Activated T-cell treated with anti-CD3 and anti-CD28 coated beads for 1 hour (primary cell): Measurements from ENCODE around the gene BAK1.
A peak's percentile ranks its signal among the peaks of the same experiment; 100 is the strongest.

ENCODE experiments used
- DNase-seq: peaks from one replicate; pipeline ENCODE4 v3.0.0-alpha.2; 2020; ENCODE audit warnings: low read depth

BAK1 gene

GRCh38 chr6:33579828-33580714 lies at the start of gene BAK1:
Gene BAK1 (minus strand): TSS chr6:33580276. CDS start chr6:33577604, 2,672 bp downstream.
- peak; percentile 69 for DNase-seq

GRCh38 chr6:33628401-33628964 lies 48.4 kb upstream of the BAK1 start:
- DNase-seq = no peak

DNA sequence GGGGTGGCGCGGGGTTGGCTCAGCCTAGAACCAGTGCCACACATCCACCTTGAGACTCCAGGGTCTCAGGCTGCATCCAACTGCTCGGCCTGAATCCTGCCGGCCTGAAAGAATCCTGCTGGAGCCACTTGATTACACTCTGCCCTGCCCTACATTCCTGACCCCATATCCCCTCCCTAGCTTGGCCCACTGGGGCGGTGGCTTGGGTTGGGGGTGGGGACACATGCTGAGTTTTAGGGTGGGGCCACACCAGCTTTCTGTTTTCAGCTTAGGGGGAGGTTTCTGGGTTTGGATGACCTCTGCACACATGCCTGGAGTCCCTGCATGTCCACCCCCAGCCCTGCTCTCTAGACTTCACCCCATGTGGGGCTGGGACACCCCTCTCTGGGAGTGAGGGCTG lies 47.8 kb upstream of the BAK1 start:
- no peak for DNase-seq

GRCh38 chr6:33624856-33625255 lies 44.8 kb upstream of the BAK1 start:
- DNase-seq = no peak

GRCh38 chr6:33623895-33624381 lies 43.9 kb upstream of the BAK1 start:
- DNase-seq = no peak

DNA sequence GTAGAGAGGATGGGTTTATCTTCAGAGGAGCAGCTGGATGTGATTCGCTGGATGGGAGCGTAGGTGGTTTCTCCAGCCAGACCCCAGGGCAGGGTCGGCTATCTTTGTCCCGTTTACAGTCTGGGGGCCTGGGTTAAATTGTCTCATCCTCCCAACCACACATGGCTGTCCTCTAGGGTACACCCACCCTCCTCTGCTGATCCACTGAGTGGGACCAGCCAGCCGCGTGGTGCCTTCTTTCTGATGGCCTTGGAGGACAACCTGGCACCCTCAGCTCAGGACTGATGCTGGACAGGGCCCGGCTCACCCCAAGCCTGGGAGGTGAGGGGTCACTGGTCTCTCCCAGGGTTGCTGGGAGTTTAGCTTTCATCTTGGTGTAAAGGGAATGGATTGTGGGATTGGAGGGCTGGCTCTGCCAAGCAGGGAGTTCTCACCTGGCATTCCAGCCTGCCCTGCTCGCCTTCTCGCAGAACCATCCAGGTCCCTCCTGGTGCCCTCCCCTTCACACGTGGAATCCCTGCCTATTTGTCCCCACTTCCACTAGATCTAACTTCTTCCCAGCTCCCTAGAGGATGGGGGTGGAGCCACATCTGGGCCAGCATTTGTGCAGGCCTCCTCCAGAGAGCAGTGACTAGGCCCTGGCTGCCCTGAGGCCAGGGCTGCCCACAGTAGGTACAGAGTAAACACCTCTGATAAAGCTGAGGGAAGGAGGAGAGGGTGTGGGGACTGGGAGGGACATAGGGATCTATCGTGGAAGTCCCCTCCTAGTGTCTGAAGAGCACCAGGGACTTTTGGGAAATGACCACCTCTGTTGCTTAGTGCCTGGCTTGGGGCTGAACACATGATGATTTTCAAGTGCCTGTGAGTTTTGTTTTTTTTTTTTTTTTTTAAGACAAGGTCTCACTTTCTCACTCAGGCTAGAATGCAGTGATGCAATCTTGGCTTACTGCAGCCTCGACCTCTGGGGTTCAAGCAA lies 42.7 kb upstream of the BAK1 start:
- no peak for DNase-seq

DNA sequence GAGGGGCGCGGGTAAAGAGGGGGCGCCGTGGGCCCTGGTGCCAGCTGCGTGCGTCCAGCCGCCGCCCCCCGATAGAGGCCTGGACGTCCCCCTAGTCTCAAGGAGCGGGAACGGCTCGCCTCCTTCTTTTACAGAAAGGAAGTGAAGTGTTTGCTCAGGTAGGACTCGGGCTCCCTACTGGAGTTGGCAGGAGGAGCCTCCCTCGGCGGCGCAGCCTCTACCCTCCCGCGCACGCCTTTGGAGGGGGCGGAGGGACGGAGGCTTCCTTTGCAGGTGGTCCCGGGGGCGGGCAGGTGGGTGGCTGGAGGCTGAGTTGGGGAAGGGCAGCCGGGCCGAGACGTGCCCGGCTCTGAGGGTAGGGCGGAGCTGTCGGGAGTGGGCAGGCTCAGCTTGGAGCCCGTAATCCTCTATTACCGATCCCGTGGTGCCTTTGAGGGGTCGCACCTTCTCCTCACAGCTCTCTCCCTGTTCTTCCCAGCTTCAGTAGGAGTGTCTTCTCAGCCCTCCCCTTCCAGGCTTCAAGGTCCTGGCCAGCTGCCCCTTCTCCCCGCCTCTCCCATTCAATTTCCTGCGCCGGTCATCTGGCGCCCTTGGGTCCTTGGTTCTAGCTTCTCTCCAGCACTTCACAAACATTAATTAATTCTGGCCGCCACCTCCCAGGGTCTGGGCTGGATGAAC lies 41.8 kb upstream of the BAK1 start:
- DNase-seq = peak; percentile 21

- DNase-seq = peak; percentile 62
Observed at GRCh38 chr6:33620856-33621710, 41.0 kb upstream of the BAK1 start, which contains the start of gene ITPR3. Gene ITPR3 (plus strand): TSS chr6:33621322. CDS start chr6:33621603, 281 bp downstream.

DNA sequence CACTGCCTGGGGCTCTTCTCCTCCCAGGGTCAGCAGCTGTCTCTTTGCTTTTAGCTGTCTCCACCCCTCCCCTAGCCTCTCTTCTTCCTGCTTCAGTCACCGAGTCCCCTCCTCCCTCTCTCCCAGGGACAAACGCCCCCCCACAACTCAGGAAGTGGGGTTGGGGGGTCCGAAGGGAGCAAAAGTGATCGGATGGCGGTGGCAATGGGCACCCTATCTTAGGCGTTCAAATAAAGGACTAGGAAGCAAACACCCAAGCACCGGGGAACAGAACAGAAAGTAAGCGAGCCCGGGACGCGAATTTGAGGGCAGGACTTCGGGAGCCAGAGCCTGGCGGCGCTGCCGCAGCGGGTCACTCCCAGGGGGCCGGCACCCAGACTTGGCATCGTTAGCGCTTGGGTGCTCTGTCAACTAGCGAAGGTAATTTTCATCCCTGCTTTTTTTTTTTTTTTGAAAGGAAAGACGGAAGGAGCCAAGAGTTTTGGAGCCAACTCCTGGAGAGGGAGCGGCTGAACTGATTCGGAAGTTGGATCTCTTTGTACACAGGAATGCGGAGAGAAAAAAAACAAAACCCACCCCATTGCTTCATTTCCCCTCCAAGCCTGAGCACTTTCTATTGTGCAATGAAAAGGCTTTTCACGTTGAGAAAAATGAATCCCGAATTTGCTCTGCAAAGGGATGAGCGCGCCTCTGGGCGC lies 40.2 kb upstream of the BAK1 start:
- peak; percentile 23 for DNase-seq

DNA sequence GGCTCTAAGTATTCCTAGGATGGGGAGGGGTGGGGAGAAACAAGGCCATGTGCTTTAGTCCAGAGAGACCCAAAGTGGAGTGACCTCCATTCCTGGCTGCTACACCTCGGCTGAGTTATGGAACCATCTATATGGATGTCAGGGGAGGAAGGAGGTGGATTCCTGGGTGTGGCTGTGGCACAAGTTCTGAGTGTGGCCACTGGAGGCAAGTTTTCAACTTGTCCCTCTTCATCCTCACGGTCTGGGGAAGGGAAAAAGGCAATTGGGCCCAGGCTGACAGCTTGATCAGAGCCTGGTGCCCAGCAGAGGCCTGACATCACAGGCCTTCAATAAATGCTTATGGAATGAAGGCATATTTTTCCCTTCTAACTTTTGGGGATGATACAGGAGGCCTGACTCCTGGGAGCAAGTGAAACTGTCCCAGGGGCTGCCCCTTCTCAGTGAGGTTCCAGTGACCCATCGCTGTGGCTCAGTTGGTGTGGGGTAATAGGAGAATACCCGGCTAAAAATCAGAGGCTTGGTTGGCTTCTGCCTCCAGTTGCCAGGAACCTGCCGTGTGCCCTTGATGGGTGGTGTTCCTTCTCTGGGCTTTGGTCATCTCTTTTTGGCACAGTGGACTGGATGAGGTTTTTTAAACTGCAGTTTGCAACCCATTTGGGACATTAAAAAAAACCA lies 39.2 kb upstream of the BAK1 start:
- DNase-seq = no peak

DNA sequence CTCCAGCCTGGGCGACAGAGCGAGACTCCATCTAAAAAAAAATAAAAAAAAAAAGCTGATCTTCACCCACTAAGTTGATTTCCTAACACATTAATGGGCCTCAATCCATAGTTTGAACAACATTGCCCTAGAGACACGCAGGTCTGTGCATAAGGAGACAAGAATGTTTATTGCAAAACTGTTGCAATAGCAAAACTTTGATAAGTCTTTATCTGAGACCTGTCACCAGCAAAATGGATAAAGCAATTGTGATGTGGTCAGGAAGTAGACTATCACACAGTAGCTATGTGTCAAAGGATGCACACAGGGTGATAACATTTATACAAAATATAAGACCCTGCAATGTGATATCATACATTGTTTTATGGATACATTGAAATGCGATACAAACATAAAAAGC lies 36.8 kb upstream of the BAK1 start:
- DNase-seq = no peak

DNA sequence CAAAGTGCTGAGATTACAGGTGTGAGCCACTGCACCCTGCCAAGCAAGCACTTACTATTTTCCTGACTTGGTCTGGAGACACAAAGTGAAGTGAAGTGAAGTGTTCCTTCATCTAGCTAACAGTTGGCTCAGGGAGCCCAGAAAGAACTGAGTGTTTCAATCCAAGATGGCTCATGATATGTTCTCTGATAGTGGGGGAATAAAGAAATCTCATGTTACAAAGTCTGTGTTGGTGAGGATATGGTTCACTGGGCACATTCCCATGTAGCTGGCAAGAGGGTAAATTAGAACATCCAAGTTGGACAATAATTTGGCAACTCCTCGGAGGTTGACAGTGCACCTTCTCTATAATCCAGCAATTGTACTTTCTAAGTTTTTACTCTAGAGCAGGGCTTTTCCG lies 36.0 kb upstream of the BAK1 start:
- DNase-seq = no peak

DNA sequence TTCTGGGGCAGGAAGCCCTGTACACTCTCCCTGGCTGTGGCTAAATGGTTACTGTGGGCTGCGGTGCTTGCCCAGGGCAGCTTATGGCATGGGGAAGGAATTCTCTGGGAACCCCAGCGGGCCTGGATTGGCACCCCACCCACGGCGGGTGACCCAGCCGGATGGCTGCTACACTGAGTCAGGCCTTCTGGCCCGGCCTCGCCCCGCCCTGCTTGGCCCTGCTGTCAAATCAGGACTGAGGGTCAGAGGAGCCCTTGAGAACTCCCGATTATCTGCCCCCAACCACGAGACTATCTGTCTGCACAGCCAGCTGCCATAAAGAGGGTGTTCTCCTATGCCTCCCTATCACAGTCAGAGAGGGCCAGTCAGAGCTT lies 33.7 kb upstream of the BAK1 start:
- DNase-seq = no peak

- DNase-seq = no peak
Observed at GRCh38 chr6:33613146-33613794, 33.2 kb upstream of the BAK1 start.

DNA sequence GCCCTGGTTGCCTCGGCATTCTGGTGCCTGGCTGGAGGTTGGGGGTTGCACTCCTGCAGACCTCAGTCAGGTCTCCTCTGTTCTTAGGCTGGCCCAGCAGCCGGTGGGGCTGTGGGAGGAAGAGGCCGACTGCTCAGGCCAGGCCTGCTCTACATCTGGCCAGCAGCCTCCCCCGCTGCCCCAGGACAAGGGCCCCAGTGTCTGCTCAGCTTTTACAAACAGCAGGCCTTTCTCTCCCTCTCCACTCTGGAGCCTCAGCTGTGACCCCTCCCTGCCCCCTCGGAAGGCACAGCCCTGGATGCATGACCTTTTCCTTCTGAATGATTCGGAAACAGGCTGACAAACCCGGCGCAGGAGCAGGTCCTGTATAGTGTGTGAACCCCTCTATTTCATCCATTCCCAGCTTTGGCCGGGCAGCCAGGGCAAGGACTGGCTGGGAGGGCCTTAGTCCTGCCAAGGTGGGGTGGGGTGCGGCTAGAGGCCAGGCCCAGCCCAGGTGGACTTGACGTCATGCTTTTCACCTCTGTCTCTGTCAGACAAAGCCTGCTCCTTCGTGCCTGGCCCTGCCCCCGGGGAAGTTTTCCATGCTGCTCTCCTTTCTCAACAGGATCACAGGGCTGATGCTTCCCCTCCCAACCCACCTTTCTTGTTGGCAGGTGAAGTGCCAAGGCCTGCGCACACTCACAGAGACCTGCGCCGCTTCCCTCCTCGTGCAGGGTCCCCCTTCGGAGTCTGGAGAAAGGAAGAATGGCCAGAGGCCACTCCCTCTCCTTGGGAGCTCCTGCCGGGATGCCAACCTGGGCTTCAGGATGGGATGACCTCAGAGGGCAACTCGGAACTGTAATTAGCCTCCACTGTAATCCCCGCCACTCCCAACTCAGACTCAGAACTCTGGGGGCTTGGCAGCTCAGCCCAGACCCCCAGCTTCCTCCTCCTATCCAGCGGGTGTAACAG lies 31.0 kb upstream of the BAK1 start:
- DNase-seq = no peak

DNA sequence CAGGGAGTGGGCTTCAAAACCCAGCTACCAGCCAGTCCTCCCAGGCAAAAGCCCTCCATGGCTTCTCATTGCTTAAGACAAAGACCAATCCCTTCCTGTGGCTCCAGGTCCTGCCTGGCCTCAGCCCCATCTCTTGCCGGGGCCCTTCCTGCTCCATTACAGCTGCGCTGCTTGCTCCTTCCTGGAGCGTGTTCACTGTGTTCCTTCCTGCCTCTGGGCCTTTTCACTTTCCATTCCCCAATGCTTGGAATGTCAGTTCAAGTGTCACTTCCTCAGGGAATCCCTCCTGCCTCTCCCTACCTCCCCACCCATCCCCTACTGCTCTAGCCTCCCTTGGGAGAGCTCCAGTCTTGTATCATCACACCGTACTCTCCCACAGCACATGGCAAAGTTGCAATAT lies 30.0 kb upstream of the BAK1 start:
- no peak for DNase-seq

DNA sequence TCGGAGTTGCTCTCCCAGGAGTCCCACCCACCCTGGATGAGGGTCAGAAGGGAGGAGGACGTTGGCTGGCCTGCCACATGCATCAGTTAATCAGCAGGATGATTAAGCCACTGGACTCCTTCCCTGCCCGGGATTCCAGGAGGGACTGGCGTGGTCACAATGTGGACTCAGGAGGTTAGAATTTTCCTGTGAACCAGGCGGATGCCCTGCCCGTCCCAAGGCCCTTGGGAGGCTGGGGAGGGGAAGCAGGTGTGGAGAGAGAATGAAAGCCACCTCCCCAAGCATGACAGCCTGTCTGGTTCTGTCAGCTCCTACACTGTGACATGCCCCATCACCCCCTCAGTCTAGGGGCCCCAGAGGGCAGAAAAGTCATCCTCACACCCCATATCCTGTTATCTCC lies 29.5 kb upstream of the BAK1 start:
- DNase-seq = no peak

DNA sequence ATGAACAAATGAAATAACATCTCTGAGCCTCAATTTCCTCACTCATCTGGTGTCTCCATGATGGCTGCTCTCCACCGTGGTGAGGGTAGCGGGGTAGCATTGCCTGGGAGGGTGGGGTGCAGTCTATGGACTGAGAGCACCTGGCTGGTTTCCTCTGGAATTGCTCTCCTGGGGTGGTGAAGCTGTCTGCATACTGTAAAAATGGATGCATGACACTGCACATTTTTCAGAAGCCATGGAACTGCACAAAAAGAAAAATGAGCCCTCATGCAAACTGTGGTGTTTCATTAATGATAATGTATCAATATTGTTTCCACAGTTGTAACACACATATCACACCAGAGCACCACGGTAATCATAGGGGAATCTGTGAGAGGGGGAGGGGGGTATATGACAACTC lies 28.9 kb upstream of the BAK1 start:
- no peak for DNase-seq
